Osteocyte (in vitro differentiated cells): ENCODE data around the gene EZR. TPM values are rescaled to one million over a fixed set of nuclear protein-coding genes. Genes with fewer than 3 reads are reported as not detected.
"Not testable (repeated sequence)": the region's sequence is repeated elsewhere in the genome, so short reads cannot be mapped to it uniquely, and the experiment has no call there.

Experiments used
- DNase-seq: peaks from one replicate; pipeline ENCODE4 v3.0.0; 2021; ENCODE audit warnings: mixed read lengths; ENCODE audit not compliant: unreplicated experiment; ENCODE audit errors: extremely low spot score
- H3K27ac Mint-ChIP-seq: one replicate; pipeline ENCODE4 v1.8.0; 2021; ENCODE audit warnings: mild to moderate bottlenecking, mixed read lengths; ENCODE audit not compliant: unreplicated experiment
- H3K27me3 Mint-ChIP-seq: one replicate; pipeline ENCODE4 v1.8.0; 2021; ENCODE audit warnings: mixed read lengths; ENCODE audit not compliant: unreplicated experiment
- H3K36me3 Mint-ChIP-seq: one replicate; pipeline ENCODE4 v1.8.0; 2021; ENCODE audit warnings: mixed read lengths; ENCODE audit not compliant: unreplicated experiment
- H3K4me1 Mint-ChIP-seq: one replicate; pipeline ENCODE4 v1.8.0; 2021; ENCODE audit warnings: mixed read lengths; ENCODE audit not compliant: unreplicated experiment
- H3K4me3 Mint-ChIP-seq: one replicate; pipeline ENCODE4 v1.8.0; 2021; ENCODE audit warnings: mild to moderate bottlenecking, moderate library complexity, mixed read lengths; ENCODE audit not compliant: unreplicated experiment
- H3K9me3 Mint-ChIP-seq: one replicate; pipeline ENCODE4 v1.8.0; 2021; ENCODE audit warnings: mixed read lengths; ENCODE audit not compliant: unreplicated experiment
- total RNA-seq: library from RNA; stranded (reverse); gene quantifications from 2 replicates; pipeline ENCODE4 v1.2.1, GENCODE V29; 2021
- TF ChIP-seq, protein P1 (sequence below): fragments of 200-600 bp; sonication (generic); IDR thresholded peaks from 2 replicates; pipeline ENCODE4 v1.5.0; 2021; ENCODE audit warnings: antibody characterized with exemption, mild to moderate bottlenecking, moderate library complexity

EZR gene
- total RNA-seq, 1 donor from 2014 or later: 41.1 TPM

DNA sequence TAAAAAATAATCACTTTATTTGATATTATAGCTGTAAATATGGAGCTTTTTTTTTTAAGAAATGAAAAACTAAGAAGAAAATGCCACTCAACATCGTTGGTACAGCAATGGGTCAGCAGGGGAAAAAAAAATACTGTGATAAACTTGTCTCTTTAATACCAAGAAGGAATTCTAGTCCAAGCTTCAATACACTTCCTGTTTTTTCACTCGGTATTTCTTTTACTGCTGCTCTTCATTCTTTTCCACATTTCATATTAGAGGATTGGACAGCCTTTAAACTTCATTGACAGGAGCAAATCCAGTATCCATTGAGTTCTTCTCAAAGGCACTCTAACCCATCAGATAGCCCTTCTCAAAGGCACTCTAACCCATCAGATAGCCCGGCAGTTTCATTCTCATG, 22.2 kb upstream of the EZR start:
- TF ChIP-seq, protein P1, sequence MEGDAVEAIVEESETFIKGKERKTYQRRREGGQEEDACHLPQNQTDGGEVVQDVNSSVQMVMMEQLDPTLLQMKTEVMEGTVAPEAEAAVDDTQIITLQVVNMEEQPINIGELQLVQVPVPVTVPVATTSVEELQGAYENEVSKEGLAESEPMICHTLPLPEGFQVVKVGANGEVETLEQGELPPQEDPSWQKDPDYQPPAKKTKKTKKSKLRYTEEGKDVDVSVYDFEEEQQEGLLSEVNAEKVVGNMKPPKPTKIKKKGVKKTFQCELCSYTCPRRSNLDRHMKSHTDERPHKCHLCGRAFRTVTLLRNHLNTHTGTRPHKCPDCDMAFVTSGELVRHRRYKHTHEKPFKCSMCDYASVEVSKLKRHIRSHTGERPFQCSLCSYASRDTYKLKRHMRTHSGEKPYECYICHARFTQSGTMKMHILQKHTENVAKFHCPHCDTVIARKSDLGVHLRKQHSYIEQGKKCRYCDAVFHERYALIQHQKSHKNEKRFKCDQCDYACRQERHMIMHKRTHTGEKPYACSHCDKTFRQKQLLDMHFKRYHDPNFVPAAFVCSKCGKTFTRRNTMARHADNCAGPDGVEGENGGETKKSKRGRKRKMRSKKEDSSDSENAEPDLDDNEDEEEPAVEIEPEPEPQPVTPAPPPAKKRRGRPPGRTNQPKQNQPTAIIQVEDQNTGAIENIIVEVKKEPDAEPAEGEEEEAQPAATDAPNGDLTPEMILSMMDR: no peak
- no peaks in the 10 kb centered on the region for H3K27me3 Mint-ChIP-seq
- H3K4me1 Mint-ChIP-seq: no peaks in the 10 kb centered on the region
- H3K9me3 Mint-ChIP-seq: no peaks in the 10 kb centered on the region
- no peak overlapping the region for H3K27ac Mint-ChIP-seq
- no peaks in the 10 kb centered on the region for H3K36me3 Mint-ChIP-seq
- no peak overlapping the region for H3K4me3 Mint-ChIP-seq
- no peak for DNase-seq

DNA sequence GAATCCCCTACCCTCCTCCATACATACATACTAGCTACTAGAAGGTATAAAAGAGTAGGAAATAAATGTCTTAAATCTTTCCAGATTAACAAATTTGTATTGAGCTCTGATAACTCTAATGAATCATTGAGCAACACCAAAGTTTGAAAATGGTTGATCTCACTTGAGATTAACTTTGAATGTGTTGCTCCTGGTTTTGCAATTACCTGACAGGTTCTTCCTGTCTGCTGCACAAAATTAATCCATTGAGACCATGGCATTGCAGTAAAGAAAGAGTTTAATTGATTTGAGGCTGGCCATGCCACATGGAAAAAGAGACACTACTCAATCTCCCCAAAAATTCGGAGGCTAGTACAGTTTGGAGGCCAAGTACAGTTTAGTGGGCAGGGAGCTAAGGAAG, 21.3 kb upstream of the EZR start:
- Mint-ChIP-seq H3K27ac (no peak overlapping the region), H3K9me3 (no peaks in the 10 kb centered on the region), H3K4me1 (no peaks in the 10 kb centered on the region), H3K36me3 (no peaks in the 10 kb centered on the region), H3K4me3 (no peak overlapping the region), H3K27me3 (no peaks in the 10 kb centered on the region)
- DNase-seq: no peak
- TF ChIP-seq, protein P1: no peak

DNA sequence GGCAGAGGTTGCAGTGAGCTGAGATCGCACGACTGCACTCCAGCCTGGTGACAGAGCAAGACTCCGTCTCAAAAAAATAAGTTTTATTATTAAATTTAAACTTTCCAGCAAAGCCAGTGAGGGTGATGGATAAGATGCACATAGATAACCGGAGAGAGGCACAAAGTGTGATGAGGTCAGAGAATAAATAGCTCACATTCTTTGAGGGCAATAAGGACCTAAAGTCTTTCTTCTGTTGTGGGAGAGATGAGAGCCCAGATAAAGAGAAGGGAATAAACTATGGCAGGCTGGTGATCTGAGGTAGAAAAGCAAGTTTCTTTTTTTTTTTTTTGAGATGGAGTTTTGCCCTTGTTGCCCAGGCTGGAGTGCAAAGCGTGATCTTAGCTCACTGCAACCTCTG, 20.6 kb upstream of the EZR start:
- TF ChIP-seq, protein P1: no peak
- H3K27me3 Mint-ChIP-seq: no peaks in the 10 kb centered on the region
- H3K36me3 Mint-ChIP-seq: no peaks in the 10 kb centered on the region
- DNase-seq: no peak
- no peaks in the 10 kb centered on the region for H3K4me1 Mint-ChIP-seq
- H3K9me3 Mint-ChIP-seq: no peaks in the 10 kb centered on the region
- H3K4me3 Mint-ChIP-seq: no peak overlapping the region
- H3K27ac Mint-ChIP-seq: no peak overlapping the region

DNA sequence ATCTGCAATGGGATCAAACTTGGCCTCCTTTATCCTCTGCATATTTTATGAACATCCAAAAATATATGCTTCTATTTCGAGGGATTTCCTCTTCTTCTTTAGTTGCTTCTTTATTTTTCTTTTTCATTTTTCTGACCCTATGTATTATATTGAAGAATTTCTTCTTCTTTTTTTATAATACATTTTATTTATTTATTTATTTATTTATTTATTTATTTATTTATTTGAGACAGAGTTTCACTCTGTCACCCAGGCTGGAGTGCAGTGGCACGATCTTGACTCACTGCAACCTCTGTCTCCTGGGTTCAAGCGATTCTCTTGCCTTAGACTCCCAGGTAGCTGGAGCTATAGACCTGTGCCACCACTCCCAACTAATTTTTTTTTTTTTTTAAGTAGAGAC, 19.6 kb upstream of the EZR start:
- H3K4me1 Mint-ChIP-seq, H3K27me3 Mint-ChIP-seq, H3K4me3 Mint-ChIP-seq, H3K9me3 Mint-ChIP-seq, DNase-seq, H3K36me3 Mint-ChIP-seq, H3K27ac Mint-ChIP-seq: not testable (repeated sequence)

DNA sequence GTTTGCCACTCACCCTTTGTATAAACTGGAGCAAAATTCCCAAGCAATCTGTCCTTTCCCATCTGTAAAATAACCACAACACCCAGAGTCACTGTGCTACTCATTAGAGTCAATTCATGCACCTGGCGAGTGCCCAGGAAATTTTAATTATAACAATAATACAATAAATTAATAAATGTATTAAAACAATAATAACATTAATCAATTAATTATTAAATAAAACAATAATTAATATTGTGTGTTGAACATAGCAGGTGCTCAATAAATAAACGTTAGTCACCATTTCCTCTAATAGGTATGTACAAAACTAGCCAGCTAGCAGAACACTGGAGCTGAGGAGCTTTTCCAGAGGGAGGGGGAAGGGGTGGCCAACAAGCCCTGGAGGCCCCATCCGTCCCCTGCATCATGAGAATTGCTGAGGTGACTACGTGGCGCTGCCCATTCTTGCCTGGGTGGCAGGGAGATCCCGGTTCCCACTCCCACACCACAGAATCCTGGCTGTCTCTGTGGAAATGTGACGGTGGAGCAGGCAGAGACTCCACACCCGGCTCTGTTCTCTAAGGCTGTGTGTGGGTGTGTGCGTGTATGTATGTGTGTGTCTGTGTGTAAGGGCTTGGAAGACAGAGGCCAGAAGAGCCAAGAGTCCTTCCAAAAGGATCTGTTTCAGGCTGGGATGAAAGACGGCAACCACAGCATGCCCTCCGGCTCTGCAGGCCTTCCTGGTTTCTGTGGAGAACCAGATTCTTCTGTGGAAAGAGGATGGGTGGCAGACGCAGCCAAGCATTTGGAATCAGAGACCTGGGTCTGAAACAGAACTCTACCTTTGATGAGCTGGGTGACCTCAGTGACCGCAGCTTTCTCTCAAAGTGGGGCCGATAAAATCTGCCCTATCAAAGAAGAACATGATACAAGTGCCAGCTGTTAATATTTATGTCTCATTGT, 18.8 kb upstream of the EZR start:
- Mint-ChIP-seq H3K9me3 (no peaks in the 10 kb centered on the region), H3K36me3 (no peaks in the 10 kb centered on the region), H3K27me3 (no peaks in the 10 kb centered on the region), H3K4me1 (no peaks in the 10 kb centered on the region), H3K4me3 (no peak overlapping the region), H3K27ac (no peak overlapping the region)
- TF ChIP-seq, protein P1: no peak
- DNase-seq: no peak
